K562 (cell line): Measurements from ENCODE around the gene DHX29. TPM values are rescaled to one million over a fixed set of nuclear protein-coding genes. Genes with fewer than 3 reads are reported as not detected.

Source experiments
- ATAC-seq: fragments of 200-7000 bp; cut with Tn5 transposase; 3 replicates; pipeline ENCODE4 v1.9.1; 2020; ENCODE audit warnings: moderate library complexity
- BruUV-seq: library from RNA; stranded (reverse); fragments of 400-500 nt; replicated peaks from 2 replicates; lab custom pipeline; 2021; lab: Mats Ljungman, UMichigan
- CTCF ChIA-PET: fragments of 300-600 bp; formaldehyde crosslinking; extraction: SDS; loops from one replicate; lab custom pipeline; 2021; ENCODE audit warnings: low intra/inter-chr PET ratio; lab: Yijun Ruan, JAX
- POLR2A ChIA-PET: fragments of 300-600, 350-650 bp; sonication (Branson Sonifier 250); formaldehyde crosslinking; extraction: SDS; loops from one replicate; lab custom pipeline; 2021; ENCODE audit warnings: antibody characterized with exemption, inconsistent platforms; lab: Yijun Ruan, JAX
- DNase-seq, 4 experiments: peaks; one replicate each; pipeline versions ENCODE4 v3.0.0 to v3.0.0-alpha.2; 2011 to 2018; ENCODE audit warnings: low spot score in 3 of 4, mixed read lengths in 3 of 4; ENCODE audit errors: extremely low read depth in 1 of 4
- FAIRE-seq: peaks from 2 replicates; lab custom pipeline; 2011; peaks lifted over from hg19 to GRCh38; lab: Jason Lieb, UNC
- H2AFZ ChIP-seq: 2 replicates; pipeline ENCODE4 v1.6.0; 2011; ENCODE audit warnings: low read depth, low read length, control low read depth, inconsistent platforms
- H3K27ac ChIP-seq: fragments of 200-600 bp; 3 replicates; pipeline ENCODE4 v1.8.0; 2011; ENCODE audit warnings: low read depth, mild to moderate bottlenecking, control low read depth, inconsistent platforms, low read length, moderate library complexity, mixed read lengths; ENCODE audit errors: extremely low read depth
- H3K27me3 ChIP-seq, 2 experiments: fragments of 300-600 bp in 1 of 2; 2 replicates in 1 of 2; 3 replicates in 1 of 2; pipeline versions ENCODE4 v1.6.0 to v1.8.0; 2011; ENCODE audit warnings: inconsistent platforms in 2 of 2, low read length in 2 of 2, mild to moderate bottlenecking in 1 of 2, mixed read lengths in 1 of 2, moderate library complexity in 1 of 2; ENCODE audit not compliant: control insufficient read depth in 2 of 2, insufficient read depth in 2 of 2
- H3K36me3 ChIP-seq: fragments of 300-600 bp; 3 replicates; pipeline ENCODE4 v1.8.0; 2011; ENCODE audit warnings: mild to moderate bottlenecking, low read length, inconsistent platforms; ENCODE audit not compliant: control insufficient read depth, insufficient read depth
- H3K4me1 ChIP-seq, 2 experiments: fragments of 200-600 bp in 1 of 2; replicated peaks in 1 of 2; 2 replicates in 1 of 2; 3 replicates in 1 of 2; pipeline versions ENCODE4 v1.5.1 to v1.8.0; 2011; ENCODE audit warnings: inconsistent platforms in 2 of 2, low read length in 2 of 2, mild to moderate bottlenecking in 1 of 2, mixed read lengths in 1 of 2, moderate library complexity in 1 of 2; ENCODE audit not compliant: control insufficient read depth in 2 of 2, insufficient read depth in 2 of 2
- H3K4me2 ChIP-seq: 2 replicates; pipeline ENCODE4 v1.6.1; 2011; ENCODE audit warnings: low read length, control low read depth, inconsistent platforms, mixed read lengths; ENCODE audit not compliant: insufficient read depth
- H3K4me3 ChIP-seq: fragments of 200-600 bp; sonication (generic), shearing (Covaris generic); 2 replicates; pipeline ENCODE4 v1.5.1; 2016; ENCODE audit warnings: control low read depth, inconsistent platforms
- H3K79me2 ChIP-seq: fragments of 200-600 bp; 3 replicates; pipeline ENCODE4 v1.8.0; 2011; ENCODE audit warnings: low read length, inconsistent platforms; ENCODE audit not compliant: control insufficient read depth, insufficient read depth
- H3K9ac ChIP-seq, 2 experiments: 2 replicates each; pipeline versions ENCODE4 v1.6.0 to v1.6.1; 2011; ENCODE audit warnings: low read depth in 2 of 2, low read length in 2 of 2, control low read depth in 1 of 2, inconsistent platforms in 1 of 2, mild to moderate bottlenecking in 1 of 2, mixed read lengths in 1 of 2; ENCODE audit not compliant: insufficient read depth in 1 of 2
- H3K9me1 ChIP-seq: one replicate; pipeline ENCODE4 v1.6.0; 2011; ENCODE audit warnings: inconsistent platforms, mild to moderate bottlenecking, low read length, moderate library complexity; ENCODE audit not compliant: control insufficient read depth, insufficient read depth
- H3K9me3 ChIP-seq: replicated peaks from 2 replicates; pipeline ENCODE4 v1.5.1; 2011; ENCODE audit warnings: low read depth, low read length, inconsistent platforms; ENCODE audit not compliant: control insufficient read depth, insufficient read depth
- H4K20me1 ChIP-seq: replicated peaks from 2 replicates; pipeline ENCODE4 v1.6.1; 2011; ENCODE audit warnings: low read length, inconsistent platforms, mixed read lengths; ENCODE audit not compliant: control insufficient read depth, insufficient read depth
- AFF4 ChIP-seq: sonication (generic); formaldehyde crosslinking; IDR thresholded peaks from 2 replicates; pipeline ENCODE4 v1.8.0; 2023; ENCODE audit warnings: mild to moderate bottlenecking, missing genetic modification reagents
- FOXJ2 ChIP-seq: fragments of 200-800 bp; sonication (Bioruptor generic); IDR thresholded peaks from 2 replicates; pipeline ENCODE4 v1.6.1; 2016; ENCODE audit warnings: missing genetic modification characterization, missing compliant biosample characterization
- HMGXB4 ChIP-seq: sonication (generic); formaldehyde crosslinking; IDR thresholded peaks from 2 replicates; pipeline ENCODE4 v1.8.1; 2023; ENCODE audit warnings: mild to moderate bottlenecking, missing genetic modification reagents
- KLF6 ChIP-seq: fragments of 250-450 bp; sonication (Bioruptor Pico); IDR thresholded peaks from 2 replicates; pipeline ENCODE4 v1.4.0; 2020; ENCODE audit warnings: mild to moderate bottlenecking, moderate library complexity, borderline replicate concordance
- NELFE ChIP-seq: IDR thresholded peaks from 2 replicates; pipeline ENCODE4 v1.6.1; 2011; ENCODE audit warnings: mild to moderate bottlenecking; ENCODE audit not compliant: insufficient read depth, insufficient read length
- SMARCB1 ChIP-seq: IDR thresholded peaks from 2 replicates; pipeline ENCODE4 v1.6.1; 2011; ENCODE audit warnings: improper control_type of control experiment, low read depth; ENCODE audit not compliant: insufficient read length
- ZBTB34 ChIP-seq: fragments of 250-450 bp; sonication (Bioruptor Pico); IDR thresholded peaks from 2 replicates; pipeline ENCODE4 v1.8.0; 2021; ENCODE audit warnings: mild to moderate bottlenecking, moderate library complexity
- ZNF354B ChIP-seq: fragments of 250-450 bp; sonication (Bioruptor Pico); IDR thresholded peaks from 2 replicates; pipeline ENCODE4 v1.4.0; 2020
- WGBS: fragments of 100-300 bp; shearing (Covaris generic); methylation state at CpG from one replicate; pipeline ENCODE4 v1.1.6; 2016; ENCODE audit warnings: low coverage, mixed read lengths; ENCODE audit not compliant: insufficient coverage; ENCODE audit errors: missing lambda C conversion rate; 5-methylcytosine and 5-hydroxymethylcytosine counted together
- in situ Hi-C: fragments of 300-500 bp; cut with MboI; formaldehyde crosslinking; loops from 4 replicates; pipeline ENCODE4 v1.15.0; 2018; ENCODE audit warnings: inconsistent platforms, mixed read lengths
- intact Hi-C: fragments of 100-400 bp; cut with micrococcal nuclease; formaldehyde crosslinking; loops from 2 replicates; pipeline ENCODE4 v1.14.2; 2022
- polyA plus RNA-seq, 8 experiments: library from polyadenylated mRNA; depleted of rRNA in 4 of 8; stranded (reverse) in 5 of 8; unstranded in 3 of 8; fragments of >200 nt; fragmentation: Nextera tagmentation in 2 of 8; fragmentation: Illumina TruSeq in 1 of 8; extraction: Ambion mirVana in 2 of 8; extraction: Trizol in 1 of 8; gene quantifications; 2 replicates each; pipeline versions ENCODE4 v1.2.1 to v1.2.3, GENCODE V29; 2011 to 2014; ENCODE audit warnings: inconsistent platforms in 1 of 8, missing spikeins in 1 of 8
- total RNA-seq, 7 experiments: library from RNA; depleted of rRNA in 6 of 7; stranded (reverse); fragments of >200 nt in 6 of 7; fragmentation: Illumina TruSeq in 2 of 7; extraction: Trizol in 2 of 7; gene quantifications; 2 replicates each; pipeline versions ENCODE4 v1.2.1 to v1.2.3, GENCODE V29; 2011 to 2021; ENCODE audit warnings: low replicate concordance in 1 of 7

Gene DHX29
- total and polyA plus RNA-seq, 9 of the 15 experiments (the other 6 are each of a cell fraction or from before 2014, with no cell fraction given): 7.5 to 42.1 (median 25.0) TPM

GRCh38 chr5:55219770-55220169 is 87.7 kb downstream of the DHX29 start:
- Histone ChIP-seq H4K20me1 (no peaks in the 10 kb centered on the region), H3K79me2 (no peaks in the 10 kb centered on the region), H3K4me2 (no peak overlapping the region), H2AFZ (no peak overlapping the region), H3K4me3 (no peak overlapping the region), H3K9me1 (no peaks in the 10 kb centered on the region)
- no peak for FAIRE-seq
- no TSS peak for BruUV-seq
- intact Hi-C loops: no loop called here
- POLR2A ChIA-PET: no interaction called here
- 45% methylated on average over 3 of the region's 3 CpGs for WGBS
- TF ChIP-seq ZBTB34 (CRISPR knock-in tag) (no peak), AFF4 (no peak), KLF6 (no peak), HMGXB4 (no peak), NELFE (no peak), FOXJ2 (no peak), SMARCB1 (no peak), ZNF354B (CRISPR knock-in tag) (no peak)
- TF ChIP-seq, all 486 proteins: peak for 0
- CTCF ChIA-PET: no interaction called here
- peaks cover 0 to 14% of the 10 kb centered on the region in 2 experiments; a peak in 2 of 5 replicates for H3K27me3 ChIP-seq
- H3K4me1 ChIP-seq: peaks cover 0 to 13% of the 10 kb centered on the region in 2 experiments; a peak in 2 of 5 replicates
- H3K36me3 ChIP-seq: no peaks in the 10 kb centered on the region
- ATAC-seq (no peak), DNase-seq (no peak)
- in situ Hi-C loops: no loop called here
- no peak overlapping the region for H3K27ac ChIP-seq
- H3K9me3 ChIP-seq: no peaks in the 10 kb centered on the region
- no peak overlapping the region for H3K9ac ChIP-seq
